Activated CD4-positive, alpha-beta T cell treated with anti-CD3 and anti-CD28 coated beads, Interleukin-2, amount 50 U/mL, for 4 hours (primary cell): Measurements from ENCODE around the gene GFRA1.

Experiments used
- DNase-seq, 2 experiments: peaks; one replicate each; pipeline ENCODE4 v3.0.0-alpha.2; 2020

The GFRA1 gene

DNA sequence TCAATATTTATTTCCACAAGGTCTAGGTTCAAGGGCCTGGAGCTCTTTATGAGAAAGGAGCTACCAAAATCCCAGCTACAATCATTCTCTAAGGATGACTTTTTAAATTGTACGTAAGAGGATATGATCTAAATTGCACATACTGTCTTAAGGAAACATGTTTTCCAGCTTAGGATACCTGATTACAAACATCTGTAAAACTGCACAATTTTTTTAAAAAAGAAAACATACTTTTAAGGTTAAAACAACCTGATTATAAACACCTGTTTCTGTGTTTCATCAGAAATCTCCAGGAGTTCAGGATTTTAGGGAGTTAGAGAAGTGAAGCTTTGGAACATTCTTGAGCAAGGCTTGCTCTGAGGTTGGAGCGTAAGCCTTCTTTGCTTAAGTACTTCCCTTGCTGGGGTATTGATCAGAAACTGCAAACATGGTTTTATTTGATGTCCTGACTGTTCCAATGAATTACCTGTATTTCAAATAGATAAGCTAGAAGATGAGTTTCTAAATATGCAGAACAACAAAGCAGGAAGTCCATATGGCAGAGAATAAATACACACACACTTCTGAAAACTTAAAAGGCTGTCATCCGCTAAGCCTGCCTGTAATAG is 248.6 kb downstream of the GFRA1 start:
- no peak for DNase-seq

DNA sequence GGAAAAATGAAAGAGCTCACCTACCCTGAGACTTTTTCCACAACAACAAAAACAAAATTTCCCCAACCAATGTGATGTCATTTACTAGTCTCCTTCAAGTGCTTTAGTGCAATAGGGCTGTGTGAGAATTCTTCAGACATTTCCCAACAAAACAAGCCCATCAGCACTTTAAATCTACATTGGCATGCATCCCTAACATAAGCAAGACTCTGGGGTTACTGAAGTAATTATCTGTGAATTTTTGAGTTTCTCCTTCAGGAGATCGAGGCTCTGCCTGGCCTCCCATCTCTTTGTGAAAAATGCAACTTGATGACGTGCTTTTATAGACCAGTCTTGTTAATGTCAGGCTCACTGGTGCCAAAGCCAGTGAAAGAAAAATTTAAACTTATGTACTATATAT is 255.6 kb downstream of the GFRA1 start:
- DNase-seq: no peak

DNA sequence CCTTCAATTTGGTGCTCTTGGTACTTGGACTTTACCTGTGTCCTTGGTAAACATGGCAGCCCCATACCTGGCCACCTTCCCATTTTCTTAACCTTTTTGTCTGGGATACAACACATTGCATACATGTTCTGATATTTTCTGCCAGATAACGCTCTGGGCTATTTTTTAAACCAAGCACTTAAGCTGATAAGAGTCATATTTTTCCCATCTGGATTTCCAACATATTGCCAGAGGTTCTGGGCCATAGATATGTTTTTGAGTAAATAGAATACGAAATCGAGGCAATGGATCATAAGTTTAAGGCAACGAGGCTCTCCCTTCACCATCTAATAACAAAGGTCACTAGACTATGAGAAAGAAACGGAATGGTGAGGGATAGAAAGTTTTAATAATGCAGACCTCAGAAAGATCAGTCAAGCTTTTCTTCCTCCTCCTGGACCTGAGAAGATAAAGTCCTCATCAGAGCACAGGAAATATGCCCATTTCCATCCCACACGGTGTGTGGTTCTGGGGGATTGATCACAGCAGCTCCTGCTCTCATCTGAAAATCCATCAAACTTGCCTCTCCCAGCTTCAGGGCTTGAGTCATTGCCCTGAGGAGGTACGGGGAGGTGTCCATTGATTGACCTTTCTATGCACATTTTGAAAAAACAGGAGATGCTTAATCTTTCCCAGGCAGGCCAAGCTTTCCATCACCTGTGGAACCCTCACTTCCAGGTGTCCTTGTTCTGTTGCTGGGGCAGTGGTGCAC is 257.2 kb downstream of the GFRA1 start:
- DNase-seq: no peak

DNA sequence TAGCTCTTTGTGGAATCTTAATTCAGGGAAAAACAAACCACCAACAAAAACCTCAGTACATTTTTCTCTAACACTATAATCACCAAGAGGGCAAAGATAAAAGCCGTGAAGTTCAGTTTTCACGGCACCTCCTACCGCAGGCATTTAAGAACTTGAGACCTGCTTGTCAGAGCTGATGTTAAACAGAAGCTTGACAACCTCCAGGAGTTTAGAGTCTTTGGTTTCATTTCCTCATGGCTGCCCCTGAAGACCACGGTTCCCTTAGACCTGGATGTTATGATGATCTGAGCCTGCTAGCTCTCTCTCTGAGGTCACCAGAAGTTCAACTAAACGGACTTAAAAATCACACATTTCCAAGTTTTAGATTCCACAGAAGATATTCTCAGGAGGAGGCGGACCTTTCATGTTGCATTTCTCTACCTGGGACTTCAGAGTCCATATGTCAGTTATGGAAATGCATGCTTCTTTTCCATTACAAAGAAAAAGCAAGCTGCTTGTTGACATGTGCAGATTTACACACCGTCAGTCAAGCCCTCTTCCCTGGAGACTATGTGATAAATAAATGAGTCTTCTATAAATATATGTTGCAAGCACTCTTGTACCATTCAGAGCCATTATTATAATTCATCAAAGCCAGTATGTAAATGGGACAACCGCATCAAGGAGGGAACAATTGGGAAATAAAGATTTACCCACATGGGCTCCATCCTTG is 258.0 kb downstream of the GFRA1 start:
- DNase-seq: no peak

- DNase-seq: no peak
Measured at GRCh38 chr10:116014326-116014725, 258.7 kb downstream of the GFRA1 start.

DNA sequence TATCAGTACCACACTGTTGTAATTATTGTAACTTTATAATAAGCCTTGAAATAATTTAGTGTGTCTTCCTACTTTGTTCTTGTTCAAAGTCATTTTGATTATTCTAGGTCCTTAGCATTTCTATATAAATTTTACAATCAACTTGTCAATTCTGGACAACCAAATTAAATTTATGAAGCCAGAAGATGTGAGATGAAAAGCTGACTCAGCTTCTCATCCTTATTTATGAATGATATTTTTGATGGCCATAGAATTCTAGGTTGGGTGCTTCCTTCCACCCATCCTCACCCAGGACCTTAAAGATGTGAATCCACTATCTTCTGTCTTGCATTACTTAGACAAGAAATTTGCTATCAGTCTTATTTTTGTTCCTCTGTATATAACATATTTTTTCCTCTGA is 261.1 kb downstream of the GFRA1 start:
- no peak for DNase-seq

GRCh38 chr10:116007256-116007891 is 265.6 kb downstream of the GFRA1 start:
- DNase-seq: no peak
